GM23338 (cell line): ENCODE data around the gene BTNL2. TPM values are rescaled to one million over a fixed set of nuclear protein-coding genes. Genes with fewer than 3 reads are reported as not detected.

Source experiments
- ATAC-seq: fragments of 200-7000 bp; cut with Tn5 transposase; 3 replicates; pipeline ENCODE4 v1.9.1; 2020
- DNase-seq: peaks from one replicate; pipeline ENCODE4 v3.0.0-alpha.2; 2015; ENCODE audit warnings: low spot score
- H2AFZ ChIP-seq: fragments of 200-600 bp; sonication (generic); 2 replicates; pipeline ENCODE4 v1.8.0; 2016; ENCODE audit warnings: antibody characterized with exemption, mild to moderate bottlenecking, moderate library complexity
- H3F3A ChIP-seq: fragments of 200-600 bp; sonication (generic); replicated peaks from 2 replicates; pipeline ENCODE4 v1.8.0; 2017; ENCODE audit warnings: antibody characterized with exemption, mixed run types, low read depth
- H3K27ac ChIP-seq: fragments of 200-600 bp; sonication (generic); 2 replicates; pipeline ENCODE4 v1.6.1; 2016; ENCODE audit warnings: low read depth
- H3K27me3 ChIP-seq: fragments of 200-600 bp; sonication (generic); 2 replicates; pipeline ENCODE4 v1.8.0; 2016; ENCODE audit warnings: mild to moderate bottlenecking, mixed run types, moderate library complexity; ENCODE audit not compliant: insufficient read depth
- H3K36me3 ChIP-seq: fragments of 200-600 bp; sonication (generic); 2 replicates; pipeline ENCODE4 v1.8.0; 2016; ENCODE audit warnings: mild to moderate bottlenecking; ENCODE audit not compliant: insufficient read depth
- H3K4me1 ChIP-seq: fragments of 200-600 bp; sonication (generic); 2 replicates; pipeline ENCODE4 v1.8.0; 2016; ENCODE audit warnings: mild to moderate bottlenecking, moderate library complexity; ENCODE audit not compliant: insufficient read depth
- H3K4me2 ChIP-seq: fragments of 200-600 bp; sonication (generic); 2 replicates; pipeline ENCODE4 v1.7.1; 2017; ENCODE audit warnings: mixed run types
- H3K4me3 ChIP-seq: fragments of 200-600 bp; sonication (generic); 2 replicates; pipeline ENCODE4 v1.6.1; 2016; ENCODE audit warnings: mixed run types
- H3K79me2 ChIP-seq: fragments of 200-600 bp; sonication (generic); replicated peaks from 2 replicates; pipeline ENCODE4 v1.8.0; 2017; ENCODE audit warnings: mild to moderate bottlenecking; ENCODE audit not compliant: insufficient read depth
- H3K9me2 ChIP-seq: fragments of 200-600 bp; sonication (generic); 2 replicates; pipeline ENCODE4 v1.8.0; 2017; ENCODE audit not compliant: insufficient read depth
- H4K20me1 ChIP-seq: fragments of 200-600 bp; sonication (generic); replicated peaks from 2 replicates; pipeline ENCODE4 v1.8.0; 2017; ENCODE audit warnings: mild to moderate bottlenecking; ENCODE audit not compliant: insufficient read depth
- H3K27ac Mint-ChIP-seq: 2 replicates; pipeline ENCODE4 v1.8.0; 2020; ENCODE audit warnings: inconsistent platforms, mild to moderate bottlenecking, moderate library complexity, mixed read lengths
- H3K27me3 Mint-ChIP-seq: 3 replicates; pipeline ENCODE4 v1.8.0; 2022; ENCODE audit warnings: low read depth, mild to moderate bottlenecking, moderate library complexity, mixed read lengths, inconsistent platforms; ENCODE audit not compliant: insufficient read depth, poor library complexity
- H3K36me3 Mint-ChIP-seq: 3 replicates; pipeline ENCODE4 v1.8.0; 2021; ENCODE audit warnings: low read depth, mild to moderate bottlenecking, inconsistent platforms, moderate library complexity, mixed read lengths
- H3K4me1 Mint-ChIP-seq: 3 replicates; pipeline ENCODE4 v1.8.0; 2020; ENCODE audit warnings: mild to moderate bottlenecking, inconsistent platforms, mixed read lengths
- H3K4me3 Mint-ChIP-seq: 3 replicates; pipeline ENCODE4 v1.8.0; 2021; ENCODE audit warnings: moderate library complexity, mild to moderate bottlenecking, inconsistent platforms, mixed read lengths
- H3K9me3 Mint-ChIP-seq: 3 replicates; pipeline ENCODE4 v1.8.0; 2020; ENCODE audit warnings: moderate library complexity, mild to moderate bottlenecking, inconsistent platforms, mixed read lengths
- CREB1 ChIP-seq: fragments of 250-450 bp; sonication (Bioruptor Pico); IDR thresholded peaks from 2 replicates; pipeline ENCODE4 v1.5.0; 2020; ENCODE audit warnings: low read depth, mild to moderate bottlenecking, moderate library complexity
- EZH2 ChIP-seq: fragments of 200-600 bp; sonication (generic); IDR thresholded peaks from one replicate; pipeline ENCODE4 v1.8.0; 2017; ENCODE audit warnings: antibody characterized with exemption, mild to moderate bottlenecking, low read depth; ENCODE audit not compliant: unreplicated experiment
- EZH2phosphoT487 ChIP-seq: fragments of 200-600 bp; sonication (generic); IDR thresholded peaks from one replicate; pipeline ENCODE4 v1.8.1; 2018; ENCODE audit warnings: antibody characterized with exemption; ENCODE audit not compliant: unreplicated experiment
- JUNB ChIP-seq: IDR thresholded peaks from one replicate; pipeline ENCODE4 v1.6.1; 2016; ENCODE audit warnings: antibody characterized with exemption; ENCODE audit not compliant: unreplicated experiment
- NANOG ChIP-seq: IDR thresholded peaks from 2 replicates; pipeline ENCODE4 v1.6.1; 2016; ENCODE audit warnings: antibody characterized with exemption, borderline replicate concordance
- POLR2AphosphoS5 ChIP-seq: IDR thresholded peaks from 2 replicates; pipeline ENCODE4 v1.6.1; 2016; ENCODE audit warnings: antibody characterized with exemption, low read depth
- STAT1 ChIP-seq: IDR thresholded peaks from one replicate; pipeline ENCODE4 v1.6.1; 2016; ENCODE audit warnings: antibody characterized with exemption; ENCODE audit not compliant: unreplicated experiment
- ZNF331 ChIP-seq: fragments of 250-450 bp; sonication (Bioruptor Pico); IDR thresholded peaks from 2 replicates; pipeline ENCODE4 v1.5.0; 2020; ENCODE audit warnings: low read depth, mild to moderate bottlenecking, moderate library complexity
- polyA plus RNA-seq: library from polyadenylated mRNA; unstranded; fragments of >200 nt; fragmentation: Nextera tagmentation; extraction: Ambion mirVana; gene quantifications from 2 replicates; pipeline ENCODE4 v1.2.1, GENCODE V29; 2016
- total RNA-seq: library from RNA; depleted of rRNA; stranded (reverse); fragments of >200 nt; shearing (Covaris generic); gene quantifications from 2 replicates; pipeline ENCODE4 v1.2.3, GENCODE V29; 2014
- TF ChIP-seq, protein P1 (sequence below): fragments of 250-450 bp; sonication (Bioruptor Pico); IDR thresholded peaks from 2 replicates; pipeline ENCODE4 v1.5.0; 2020; ENCODE audit warnings: mild to moderate bottlenecking, moderate library complexity
- TF ChIP-seq, protein P2 (sequence below), 2 experiments: fragments of 200-600 bp in 1 of 2; sonication (generic) in 1 of 2; conservative IDR thresholded peaks; 2 replicates each; pipeline versions ENCODE4 v1.5.1 to v1.6.1; 2016 to 2017; ENCODE audit warnings: antibody characterized with exemption in 2 of 2, low read depth in 2 of 2, mild to moderate bottlenecking in 2 of 2, moderate library complexity in 1 of 2
- TF ChIP-seq, protein P3 (sequence below): IDR thresholded peaks from 2 replicates; pipeline ENCODE4 v1.6.1; 2016; ENCODE audit warnings: antibody characterized with exemption

The BTNL2 gene
- total and polyA plus RNA-seq, 2 experiments from 2014 or later: not detected

DNA sequence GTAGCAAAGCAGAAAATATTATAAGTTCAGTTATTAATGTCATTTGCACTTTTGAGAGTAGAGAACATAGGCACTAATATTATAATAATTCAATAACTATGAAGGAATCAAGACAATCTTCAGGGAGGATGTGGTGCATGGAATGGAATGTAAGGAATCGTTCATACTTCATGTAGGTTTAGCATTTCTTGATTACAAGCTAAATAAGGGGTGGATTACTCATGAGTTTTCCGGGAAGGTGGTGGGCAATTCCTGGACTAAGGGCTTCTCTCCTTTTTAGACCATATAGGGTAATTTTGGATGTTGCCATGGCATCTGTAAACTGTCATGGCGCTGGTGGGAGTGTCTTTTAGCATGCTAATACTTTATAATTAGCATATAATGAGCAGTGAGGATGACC is 9.1 kb upstream of the BTNL2 start:
- Histone ChIP-seq H3K4me1 (no peaks in the 10 kb centered on the region), H3F3A (no peaks in the 10 kb centered on the region), H3K9me2 (no peaks in the 10 kb centered on the region), H3K36me3 (no peaks in the 10 kb centered on the region), H3K27me3 (peaks cover 11% of the 10 kb centered on the region), H3K4me3 (peak overlapping the region; percentile 47; the same call in 1 of the 2 replicates), H4K20me1 (no peaks in the 10 kb centered on the region), H3K4me2 (peak overlapping the region; percentile 78), H2AFZ (peak overlapping the region; percentile 60), H3K27ac (no peak overlapping the region), H3K79me2 (no peaks in the 10 kb centered on the region)
- Mint-ChIP-seq H3K4me3 (peak overlapping the region; percentile 68; the same call in 2 of the 3 replicates), H3K9me3 (no peaks in the 10 kb centered on the region; the same call in 2 of the 3 replicates), H3K27ac (no peak overlapping the region), H3K4me1 (peaks cover 6% of the 10 kb centered on the region), H3K27me3 (peaks cover 9% of the 10 kb centered on the region), H3K36me3 (no peaks in the 10 kb centered on the region)
- ATAC-seq (no peak), DNase-seq (no peak)
- TF ChIP-seq NANOG (no peak), EZH2phosphoT487 (no peak), EZH2 (no peak), CREB1 (CRISPR knock-in tag) (no peak), ZNF331 (no peak), STAT1 (no peak), JUNB (no peak), POLR2AphosphoS5 (no peak)
- TF ChIP-seq, protein P1, sequence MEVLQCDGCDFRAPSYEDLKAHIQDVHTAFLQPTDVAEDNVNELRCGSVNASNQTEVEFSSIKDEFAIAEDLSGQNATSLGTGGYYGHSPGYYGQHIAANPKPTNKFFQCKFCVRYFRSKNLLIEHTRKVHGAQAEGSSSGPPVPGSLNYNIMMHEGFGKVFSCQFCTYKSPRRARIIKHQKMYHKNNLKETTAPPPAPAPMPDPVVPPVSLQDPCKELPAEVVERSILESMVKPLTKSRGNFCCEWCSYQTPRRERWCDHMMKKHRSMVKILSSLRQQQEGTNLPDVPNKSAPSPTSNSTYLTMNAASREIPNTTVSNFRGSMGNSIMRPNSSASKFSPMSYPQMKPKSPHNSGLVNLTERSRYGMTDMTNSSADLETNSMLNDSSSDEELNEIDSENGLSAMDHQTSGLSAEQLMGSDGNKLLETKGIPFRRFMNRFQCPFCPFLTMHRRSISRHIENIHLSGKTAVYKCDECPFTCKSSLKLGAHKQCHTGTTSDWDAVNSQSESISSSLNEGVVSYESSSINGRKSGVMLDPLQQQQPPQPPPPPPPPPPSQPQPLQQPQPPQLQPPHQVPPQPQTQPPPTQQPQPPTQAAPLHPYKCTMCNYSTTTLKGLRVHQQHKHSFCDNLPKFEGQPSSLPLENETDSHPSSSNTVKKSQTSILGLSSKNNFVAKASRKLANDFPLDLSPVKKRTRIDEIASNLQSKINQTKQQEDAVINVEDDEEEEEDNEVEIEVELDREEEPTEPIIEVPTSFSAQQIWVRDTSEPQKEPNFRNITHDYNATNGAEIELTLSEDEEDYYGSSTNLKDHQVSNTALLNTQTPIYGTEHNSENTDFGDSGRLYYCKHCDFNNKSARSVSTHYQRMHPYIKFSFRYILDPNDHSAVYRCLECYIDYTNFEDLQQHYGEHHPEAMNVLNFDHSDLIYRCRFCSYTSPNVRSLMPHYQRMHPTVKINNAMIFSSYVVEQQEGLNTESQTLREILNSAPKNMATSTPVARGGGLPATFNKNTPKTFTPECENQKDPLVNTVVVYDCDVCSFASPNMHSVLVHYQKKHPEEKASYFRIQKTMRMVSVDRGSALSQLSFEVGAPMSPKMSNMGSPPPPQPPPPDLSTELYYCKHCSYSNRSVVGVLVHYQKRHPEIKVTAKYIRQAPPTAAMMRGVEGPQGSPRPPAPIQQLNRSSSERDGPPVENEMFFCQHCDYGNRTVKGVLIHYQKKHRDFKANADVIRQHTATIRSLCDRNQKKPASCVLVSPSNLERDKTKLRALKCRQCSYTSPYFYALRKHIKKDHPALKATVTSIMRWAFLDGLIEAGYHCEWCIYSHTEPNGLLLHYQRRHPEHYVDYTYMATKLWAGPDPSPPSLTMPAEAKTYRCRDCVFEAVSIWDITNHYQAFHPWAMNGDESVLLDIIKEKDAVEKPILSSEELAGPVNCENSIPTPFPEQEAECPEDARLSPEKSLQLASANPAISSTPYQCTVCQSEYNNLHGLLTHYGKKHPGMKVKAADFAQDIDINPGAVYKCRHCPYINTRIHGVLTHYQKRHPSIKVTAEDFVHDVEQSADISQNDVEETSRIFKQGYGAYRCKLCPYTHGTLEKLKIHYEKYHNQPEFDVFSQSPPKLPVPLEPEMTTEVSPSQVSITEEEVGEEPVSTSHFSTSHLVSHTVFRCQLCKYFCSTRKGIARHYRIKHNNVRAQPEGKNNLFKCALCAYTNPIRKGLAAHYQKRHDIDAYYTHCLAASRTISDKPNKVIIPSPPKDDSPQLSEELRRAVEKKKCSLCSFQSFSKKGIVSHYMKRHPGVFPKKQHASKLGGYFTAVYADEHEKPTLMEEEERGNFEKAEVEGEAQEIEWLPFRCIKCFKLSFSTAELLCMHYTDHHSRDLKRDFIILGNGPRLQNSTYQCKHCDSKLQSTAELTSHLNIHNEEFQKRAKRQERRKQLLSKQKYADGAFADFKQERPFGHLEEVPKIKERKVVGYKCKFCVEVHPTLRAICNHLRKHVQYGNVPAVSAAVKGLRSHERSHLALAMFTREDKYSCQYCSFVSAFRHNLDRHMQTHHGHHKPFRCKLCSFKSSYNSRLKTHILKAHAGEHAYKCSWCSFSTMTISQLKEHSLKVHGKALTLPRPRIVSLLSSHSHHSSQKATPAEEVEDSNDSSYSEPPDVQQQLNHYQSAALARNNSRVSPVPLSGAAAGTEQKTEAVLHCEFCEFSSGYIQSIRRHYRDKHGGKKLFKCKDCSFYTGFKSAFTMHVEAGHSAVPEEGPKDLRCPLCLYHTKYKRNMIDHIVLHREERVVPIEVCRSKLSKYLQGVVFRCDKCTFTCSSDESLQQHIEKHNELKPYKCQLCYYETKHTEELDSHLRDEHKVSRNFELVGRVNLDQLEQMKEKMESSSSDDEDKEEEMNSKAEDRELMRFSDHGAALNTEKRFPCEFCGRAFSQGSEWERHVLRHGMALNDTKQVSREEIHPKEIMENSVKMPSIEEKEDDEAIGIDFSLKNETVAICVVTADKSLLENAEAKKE (CRISPR knock-in tag): no peak
- TF ChIP-seq, protein P2, sequence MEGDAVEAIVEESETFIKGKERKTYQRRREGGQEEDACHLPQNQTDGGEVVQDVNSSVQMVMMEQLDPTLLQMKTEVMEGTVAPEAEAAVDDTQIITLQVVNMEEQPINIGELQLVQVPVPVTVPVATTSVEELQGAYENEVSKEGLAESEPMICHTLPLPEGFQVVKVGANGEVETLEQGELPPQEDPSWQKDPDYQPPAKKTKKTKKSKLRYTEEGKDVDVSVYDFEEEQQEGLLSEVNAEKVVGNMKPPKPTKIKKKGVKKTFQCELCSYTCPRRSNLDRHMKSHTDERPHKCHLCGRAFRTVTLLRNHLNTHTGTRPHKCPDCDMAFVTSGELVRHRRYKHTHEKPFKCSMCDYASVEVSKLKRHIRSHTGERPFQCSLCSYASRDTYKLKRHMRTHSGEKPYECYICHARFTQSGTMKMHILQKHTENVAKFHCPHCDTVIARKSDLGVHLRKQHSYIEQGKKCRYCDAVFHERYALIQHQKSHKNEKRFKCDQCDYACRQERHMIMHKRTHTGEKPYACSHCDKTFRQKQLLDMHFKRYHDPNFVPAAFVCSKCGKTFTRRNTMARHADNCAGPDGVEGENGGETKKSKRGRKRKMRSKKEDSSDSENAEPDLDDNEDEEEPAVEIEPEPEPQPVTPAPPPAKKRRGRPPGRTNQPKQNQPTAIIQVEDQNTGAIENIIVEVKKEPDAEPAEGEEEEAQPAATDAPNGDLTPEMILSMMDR (conservative IDR thresholded peaks at IDR 0.05; ENCODE audit: low read depth in 2 of 2): no peak
- TF ChIP-seq, protein P3, sequence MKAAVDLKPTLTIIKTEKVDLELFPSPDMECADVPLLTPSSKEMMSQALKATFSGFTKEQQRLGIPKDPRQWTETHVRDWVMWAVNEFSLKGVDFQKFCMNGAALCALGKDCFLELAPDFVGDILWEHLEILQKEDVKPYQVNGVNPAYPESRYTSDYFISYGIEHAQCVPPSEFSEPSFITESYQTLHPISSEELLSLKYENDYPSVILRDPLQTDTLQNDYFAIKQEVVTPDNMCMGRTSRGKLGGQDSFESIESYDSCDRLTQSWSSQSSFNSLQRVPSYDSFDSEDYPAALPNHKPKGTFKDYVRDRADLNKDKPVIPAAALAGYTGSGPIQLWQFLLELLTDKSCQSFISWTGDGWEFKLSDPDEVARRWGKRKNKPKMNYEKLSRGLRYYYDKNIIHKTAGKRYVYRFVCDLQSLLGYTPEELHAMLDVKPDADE: no peak
